Activated CD8-positive, alpha-beta memory T cell treated with anti-CD3 and anti-CD28 coated beads, Interleukin-2, amount 50 U/mL, for 48 hours (primary cell): ENCODE data around the gene IRGC.

Experiments
- DNase-seq: peaks from one replicate; pipeline ENCODE4 v3.0.0-alpha.2; 2020

Gene IRGC

DNA sequence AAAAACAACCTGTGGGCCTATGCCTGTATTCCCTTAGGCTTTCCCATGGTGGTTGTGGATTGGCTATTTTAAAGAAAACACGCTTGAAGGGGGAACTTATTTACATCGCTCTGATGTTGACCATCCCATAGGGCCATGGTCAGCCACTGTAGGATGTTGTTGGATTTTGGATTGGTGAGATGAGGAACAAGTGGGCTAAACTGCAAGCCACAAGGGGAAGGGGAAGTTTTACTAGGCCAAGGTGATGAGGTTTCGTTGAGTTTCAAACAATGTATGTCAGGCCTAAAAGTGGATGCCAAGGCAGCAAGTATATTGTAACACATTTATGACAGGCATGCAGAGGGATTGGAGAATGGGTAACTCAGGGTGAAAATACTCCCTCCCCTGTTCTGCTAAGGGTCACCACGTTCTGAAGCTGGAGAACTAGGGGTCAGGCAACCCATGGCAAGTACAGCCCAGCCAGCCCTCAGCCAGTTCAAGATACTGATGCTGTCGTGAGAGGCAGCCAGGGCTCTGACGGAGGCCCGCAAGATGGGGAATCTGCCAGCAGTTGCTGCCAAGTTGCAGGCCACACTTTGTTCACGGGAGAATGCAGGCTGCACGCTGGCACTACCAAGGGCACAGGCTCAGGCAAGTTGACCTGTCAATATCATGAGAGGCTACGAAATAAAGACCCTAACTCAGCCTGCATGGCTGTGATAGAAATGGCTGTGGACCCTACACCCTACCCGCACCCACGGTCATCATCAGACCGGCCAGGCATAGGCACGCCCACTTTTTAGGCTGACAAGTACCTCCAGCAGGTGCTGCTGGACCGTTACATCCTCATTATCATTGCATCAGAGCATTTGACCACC is 11.1 kb downstream of the IRGC start:
- no peak for DNase-seq

DNA sequence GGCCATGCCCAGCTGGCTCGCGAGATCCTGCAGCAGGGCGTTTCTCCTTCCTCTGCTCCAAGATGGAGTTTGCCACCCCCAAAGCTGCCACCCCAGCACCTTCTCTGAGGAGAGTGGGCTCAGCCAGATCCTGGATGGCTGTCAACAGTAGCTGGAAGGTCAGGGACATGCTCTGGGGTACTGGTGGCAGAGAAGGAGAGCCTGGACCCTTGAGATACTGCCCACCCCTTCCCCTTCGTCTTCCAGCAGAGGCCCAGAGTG is 11.6 kb downstream of the IRGC start:
- DNase-seq = no peak

- no peak for DNase-seq
Observed at GRCh38 chr19:43729919-43730318, 14.0 kb downstream of the IRGC start.

GRCh38 chr19:43731346-43731745 is 15.5 kb downstream of the IRGC start:
- no peak for DNase-seq

DNA sequence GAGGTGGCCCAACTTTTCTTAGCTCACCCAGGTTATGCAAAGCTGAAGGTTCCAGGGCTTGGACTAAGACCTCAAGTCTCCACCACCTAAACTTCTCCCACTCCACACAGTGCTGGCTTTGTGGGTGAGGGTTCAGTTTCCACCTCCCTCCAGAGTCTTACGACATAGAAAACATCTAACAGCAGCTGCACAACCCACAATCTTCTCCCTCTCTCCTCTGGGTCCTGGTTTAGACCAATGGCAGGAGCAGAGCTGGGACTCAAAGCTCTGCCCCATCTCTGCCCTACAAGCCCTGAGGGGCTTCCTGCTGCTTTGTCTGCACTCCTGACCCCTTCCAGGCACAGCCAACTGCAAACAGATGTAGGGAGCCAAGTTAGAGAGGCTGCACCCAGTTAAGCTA is 16.0 kb downstream of the IRGC start:
- no peak for DNase-seq

DNA sequence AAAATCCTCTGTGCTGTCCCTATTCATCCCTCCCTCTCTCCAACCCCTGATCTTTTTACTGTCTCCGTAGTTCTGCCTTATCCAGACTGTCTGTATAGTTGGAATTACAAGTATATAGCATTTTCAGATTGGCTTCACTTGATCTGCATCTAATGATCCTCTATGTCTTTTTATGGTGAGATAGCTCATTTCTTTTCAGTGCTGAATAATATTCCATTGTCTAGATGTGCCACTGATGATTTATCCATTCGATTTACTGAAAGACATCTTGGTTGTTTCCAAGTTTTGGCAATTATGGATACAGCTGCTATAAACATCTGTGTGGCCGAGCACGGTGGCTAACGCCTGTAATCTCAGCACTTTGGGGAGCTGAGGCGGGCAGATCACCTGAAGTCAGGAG is 19.1 kb downstream of the IRGC start:
- no peak for DNase-seq

DNA sequence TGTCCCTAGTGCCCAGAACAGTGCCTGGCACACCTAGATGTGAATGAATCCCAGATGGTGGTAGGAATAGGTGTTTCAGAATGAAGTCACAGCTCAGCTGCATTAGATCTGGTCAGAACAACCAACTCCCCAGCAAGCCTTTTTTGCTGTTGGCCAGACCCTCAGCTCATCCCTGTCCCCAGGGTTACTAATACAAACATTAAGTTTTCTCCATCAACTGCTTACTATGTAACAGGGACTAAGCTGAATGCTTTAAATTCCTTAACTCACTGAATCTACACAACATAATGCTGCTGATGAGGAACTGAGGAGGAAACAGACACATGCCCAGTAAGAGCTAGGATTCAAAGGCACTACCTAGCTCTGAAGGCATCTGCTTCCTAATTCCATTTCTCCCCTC is 20.1 kb downstream of the IRGC start:
- no peak for DNase-seq

- no peak for DNase-seq
Observed at GRCh38 chr19:43738780-43739211, 22.9 kb downstream of the IRGC start.

DNA sequence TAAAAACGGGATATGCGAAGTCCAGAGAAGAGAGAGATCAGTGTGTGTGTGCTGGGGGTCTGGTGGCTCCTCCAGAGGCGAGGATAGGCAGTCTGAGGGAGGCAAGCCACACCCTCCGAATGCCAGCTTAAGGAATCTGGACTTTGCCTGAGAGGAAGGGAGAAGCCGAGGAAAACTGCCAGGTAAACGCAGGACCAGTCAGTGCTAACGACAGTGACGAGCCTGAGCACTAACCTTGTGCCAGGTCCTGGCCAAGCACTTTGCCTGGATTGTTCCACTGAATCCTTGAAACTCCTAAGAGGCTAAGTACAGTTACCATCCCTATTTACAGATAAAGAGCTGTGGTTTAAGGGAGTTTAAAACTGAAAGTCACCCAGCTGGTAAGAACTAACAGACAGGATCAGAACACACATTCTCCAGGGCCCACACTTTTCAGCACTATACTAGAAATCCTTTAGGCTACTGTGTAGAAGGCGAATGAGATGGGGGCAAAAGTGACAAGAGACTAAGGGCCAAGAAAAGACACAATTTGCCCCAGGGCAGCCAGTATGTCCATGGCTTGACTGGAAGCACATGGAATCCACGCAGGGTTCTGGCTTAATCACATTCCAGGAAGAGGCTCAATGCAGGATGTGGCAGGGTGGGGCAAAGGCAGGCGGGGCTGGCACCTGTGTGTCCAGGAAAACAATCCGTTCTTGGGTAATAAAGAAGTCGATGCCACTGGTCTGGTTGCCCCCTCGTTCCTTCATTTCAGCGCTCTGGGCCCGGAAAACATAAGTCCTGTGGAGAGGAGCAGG is 23.8 kb downstream of the IRGC start:
- no peak for DNase-seq

DNA sequence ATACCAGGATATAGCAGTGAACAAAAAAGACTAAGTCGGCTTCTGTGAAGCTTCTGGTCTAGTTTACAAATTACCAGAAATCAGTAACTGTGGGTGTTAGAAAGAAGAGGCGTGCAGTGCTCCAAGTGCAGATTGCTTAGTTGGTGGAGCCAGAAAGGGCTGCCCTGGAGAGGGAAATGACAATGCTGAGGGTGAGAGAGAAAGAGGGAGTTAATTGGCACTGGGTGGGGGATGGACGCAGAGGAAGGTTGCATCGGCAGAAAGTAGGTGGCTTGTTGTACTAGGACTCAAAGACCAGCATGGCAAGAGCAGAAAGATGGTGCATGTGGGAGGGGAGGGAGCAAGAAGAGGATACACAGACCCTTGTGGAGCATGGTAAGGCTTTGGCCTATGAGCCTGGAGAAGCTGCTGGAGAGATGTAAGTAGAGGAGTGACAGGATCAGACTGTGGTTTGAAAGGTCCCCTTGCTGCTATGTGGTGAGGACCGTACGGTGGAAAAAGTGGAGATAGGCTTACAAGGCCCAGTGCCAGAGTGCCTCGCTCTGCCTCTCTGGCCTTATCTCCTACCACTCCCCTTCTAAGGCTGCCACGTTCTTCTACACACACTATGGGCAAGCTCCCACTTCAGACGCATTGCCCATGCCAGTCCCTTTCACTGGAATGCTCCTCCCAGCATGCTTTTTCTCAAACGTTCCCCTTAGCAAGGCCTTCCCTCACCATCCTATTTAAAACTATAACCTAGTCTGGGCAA is 25.4 kb downstream of the IRGC start:
- DNase-seq = no peak

DNA sequence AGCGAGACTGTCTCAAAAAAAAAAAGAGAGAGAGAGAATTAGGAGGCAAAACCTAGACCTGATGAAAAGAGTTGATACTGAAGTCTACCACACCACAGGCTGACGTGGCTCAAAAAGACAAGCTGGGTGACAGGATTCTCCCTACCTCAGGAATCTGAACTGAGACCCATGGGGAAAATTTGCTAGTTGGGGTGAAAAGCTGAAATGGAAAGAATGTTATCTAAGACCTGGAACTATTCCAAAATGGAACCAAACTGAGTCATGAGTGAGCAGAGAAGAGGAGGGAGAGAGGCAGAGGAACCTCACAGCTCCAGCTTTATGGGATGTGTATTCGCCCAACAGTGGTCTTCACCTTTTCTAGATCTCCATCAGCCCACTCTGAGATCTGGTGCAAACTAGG is 27.2 kb downstream of the IRGC start:
- no peak for DNase-seq

GRCh38 chr19:43747557-43748204 is 31.8 kb downstream of the IRGC start:
- no peak for DNase-seq

GRCh38 chr19:43748205-43748594 is 32.3 kb downstream of the IRGC start:
- no peak for DNase-seq

- DNase-seq = no peak
Observed at GRCh38 chr19:43748685-43749084, 32.8 kb downstream of the IRGC start.

DNA sequence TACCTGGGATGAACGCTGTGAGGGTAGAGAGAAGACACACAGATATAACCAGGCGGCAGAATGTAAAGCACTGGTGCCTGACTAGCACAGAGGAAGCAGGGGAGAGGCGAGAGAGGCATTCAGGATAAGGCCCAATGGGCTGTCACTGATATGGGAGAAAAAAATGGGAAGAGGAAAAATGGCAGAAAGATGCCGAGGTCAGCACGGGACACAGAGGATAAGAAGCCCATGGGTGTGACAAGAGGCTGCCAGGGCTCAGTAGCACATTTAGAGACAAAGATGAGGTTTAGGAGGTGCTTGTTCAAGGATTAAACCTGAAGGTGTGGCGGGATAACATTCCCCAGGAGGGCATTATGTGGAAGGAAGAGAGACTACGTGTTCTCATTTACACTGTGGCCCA is 33.3 kb downstream of the IRGC start:
- no peak for DNase-seq

DNA sequence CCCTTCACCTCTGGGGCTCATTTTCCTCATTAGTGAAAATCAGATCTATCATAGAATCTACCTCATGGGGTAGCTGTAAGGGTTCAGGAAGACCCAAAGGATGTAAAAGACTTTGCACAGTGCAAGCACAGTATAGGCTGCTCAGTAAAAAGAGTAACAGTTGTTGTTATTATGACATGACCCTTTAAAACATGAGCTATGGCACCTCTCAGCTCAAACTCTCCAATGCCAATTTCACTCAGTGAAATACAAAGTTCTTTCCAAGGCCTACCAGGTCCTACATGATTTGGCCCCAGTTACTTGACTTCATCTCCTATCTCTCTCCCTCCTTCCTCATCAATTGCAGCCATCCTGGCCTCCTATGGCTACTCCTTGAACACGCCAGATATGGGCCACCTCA is 34.0 kb downstream of the IRGC start:
- DNase-seq = no peak

DNA sequence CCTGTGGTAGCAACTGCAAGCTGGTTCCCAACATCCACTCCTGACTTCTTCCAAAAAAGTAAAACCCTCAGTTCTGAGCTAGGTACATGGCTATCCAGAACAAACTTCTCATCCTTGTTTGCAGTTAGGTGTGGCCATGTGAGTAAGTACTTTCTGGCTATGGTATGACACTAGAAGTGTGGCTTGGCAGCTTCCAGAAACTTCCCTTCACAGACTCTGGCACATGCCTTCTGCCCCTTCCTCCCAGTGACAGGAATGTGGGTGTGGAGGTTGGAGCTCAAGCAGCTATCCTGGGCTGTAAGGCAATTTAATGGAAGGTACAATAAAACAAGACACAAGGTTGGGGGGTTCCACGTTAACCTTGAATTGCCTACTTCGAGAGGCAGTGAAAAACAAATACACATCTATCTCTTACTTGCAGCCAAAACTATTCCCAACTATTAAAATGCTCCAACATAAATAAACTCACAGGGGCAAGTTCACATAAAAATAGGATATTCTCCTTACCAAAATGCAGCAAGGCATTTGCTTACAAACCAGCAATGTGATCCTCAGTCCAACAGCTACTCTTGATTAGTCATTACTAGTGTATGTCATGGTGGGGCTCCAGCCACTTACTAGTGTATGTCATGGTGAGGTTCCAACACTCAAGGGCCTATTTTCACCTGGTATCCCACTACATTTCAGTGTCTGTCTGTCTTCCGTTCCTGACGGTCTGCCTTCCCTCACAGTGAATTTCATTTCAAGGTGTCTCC is 35.8 kb downstream of the IRGC start:
- DNase-seq = no peak

DNA sequence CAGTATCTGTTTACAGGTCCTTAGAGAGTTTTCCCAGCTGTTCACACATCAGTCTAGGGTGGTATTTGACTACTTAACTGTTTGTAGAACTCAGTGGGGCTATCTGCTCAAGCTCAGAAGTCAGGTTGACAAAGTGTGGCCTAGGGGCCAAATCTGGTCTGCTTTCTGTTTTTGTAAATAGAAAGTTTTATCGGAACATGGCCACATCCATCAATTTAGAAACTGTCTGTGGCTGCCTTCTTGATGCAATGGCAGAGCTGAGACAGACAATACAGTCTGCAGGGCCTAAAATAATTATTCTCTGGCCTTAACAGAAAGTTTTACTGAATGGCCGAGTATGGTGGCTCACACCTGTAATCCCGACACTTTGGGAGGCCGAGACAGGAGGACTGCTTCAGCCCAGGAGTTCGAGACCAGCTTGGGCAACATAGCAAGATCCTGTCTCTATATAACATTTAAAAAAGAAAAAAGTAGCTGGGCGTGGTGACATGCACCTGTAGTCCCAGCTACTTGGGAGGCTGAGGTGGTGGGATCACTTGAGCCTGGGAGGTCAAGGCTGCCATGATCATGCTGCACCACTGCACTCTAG is 36.5 kb downstream of the IRGC start:
- no peak for DNase-seq

DNA sequence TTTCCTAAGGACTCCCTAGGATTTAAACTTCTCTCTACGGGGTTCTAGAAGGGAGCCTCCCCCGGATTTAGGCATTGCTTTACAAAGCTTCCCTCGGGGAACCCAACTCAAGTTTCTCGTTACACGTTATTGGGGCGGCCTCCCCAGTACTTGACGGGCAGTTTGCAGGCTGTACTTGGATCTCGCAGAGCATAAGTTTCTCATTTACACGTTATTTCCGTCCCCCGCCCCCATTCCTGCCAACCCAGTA is 38.3 kb downstream of the IRGC start:
- no peak for DNase-seq

- peak; percentile 99 for DNase-seq
Observed at GRCh38 chr19:43754503-43755255, 38.8 kb downstream of the IRGC start, which contains the start of gene SMG9. TSS of gene SMG9 (minus strand) at chr19:43754962. CDS start at chr19:43750741, 4,221 bp downstream.

DNA sequence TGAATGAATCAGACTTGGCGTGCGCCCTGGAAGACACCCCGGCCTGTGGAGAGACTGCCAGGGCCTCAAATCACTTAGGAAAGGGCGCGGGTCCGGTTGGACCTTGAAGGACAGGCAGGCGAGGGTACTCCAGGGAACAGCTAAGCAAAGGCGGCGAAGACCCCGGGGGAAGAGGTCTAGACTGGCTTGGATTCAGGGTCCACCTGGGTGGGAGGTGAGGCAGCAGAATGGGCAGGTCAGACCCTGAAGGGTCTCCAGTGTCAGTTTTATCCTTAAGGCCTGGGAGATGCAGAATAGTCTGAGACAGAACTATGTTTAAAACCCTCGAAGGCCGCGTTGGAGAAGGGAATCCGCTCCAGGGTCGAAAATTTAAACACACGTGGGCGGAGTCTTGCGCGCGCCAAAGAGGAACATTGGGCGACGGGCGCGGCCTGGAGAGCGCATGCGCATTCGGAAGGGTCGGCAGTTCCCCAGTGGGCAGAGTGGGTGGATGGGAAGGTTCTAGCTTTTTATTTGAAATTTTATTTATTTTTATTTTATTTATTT is 39.5 kb downstream of the IRGC start:
- peak; percentile 90 for DNase-seq
